ENCODE measurements around the gene SLC25A33.
"Not testable (repeated sequence)": the region's sequence is repeated elsewhere in the genome, so short reads cannot be mapped to it uniquely, and the experiment has no call there.

The SLC25A33 gene

DNA sequence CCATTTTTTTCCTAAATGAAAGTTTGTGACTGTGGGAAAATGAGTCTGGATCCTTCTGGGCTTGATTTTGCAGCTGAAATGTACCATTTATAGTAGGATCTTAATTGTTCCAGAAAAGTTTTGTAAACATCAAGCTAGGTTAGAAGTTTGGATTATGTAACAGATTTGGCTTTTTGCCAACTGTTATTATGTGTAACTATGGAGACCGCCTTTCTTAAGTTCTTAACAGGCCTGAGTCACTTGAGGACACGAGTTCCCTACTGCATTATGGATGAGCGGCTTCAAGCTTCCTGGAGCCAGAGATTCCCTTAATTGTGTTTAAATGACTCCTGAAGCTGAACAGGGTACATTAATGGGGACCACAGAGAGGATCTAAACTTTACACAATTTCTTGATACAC lies 22.2 kb downstream of the SLC25A33 start:
- Histone ChIP-seq H3K4me2 (ENCODE audit: insufficient read depth, low read length) (no peak overlapping the region), H3K4me3 (ENCODE audit: low read depth in 1 of 2, low read length in 2 of 2) (no peak overlapping the region), H2AFZ (ENCODE audit: low read depth, low read length) (no peak overlapping the region), H3K79me2 (ENCODE audit: insufficient read depth, low read length) (peaks cover 70% of the 10 kb centered on the region), H4K20me1 (ENCODE audit: insufficient read depth, low read length) (peaks cover 24% of the 10 kb centered on the region; the same call in 1 of the 2 replicates), H3K9ac (ENCODE audit: low read depth, low read length) (no peak overlapping the region), H3K27me3 (ENCODE audit: insufficient read depth, low read length, poor library complexity) (no peaks in the 10 kb centered on the region), H3K27ac (ENCODE audit: low read length) (no peak overlapping the region), H3K4me1 (ENCODE audit: insufficient read depth, low read length) (no peaks in the 10 kb centered on the region), H3K9me3 (ENCODE audit: insufficient read depth, low read length, severe bottlenecking) (no peaks in the 10 kb centered on the region), H3K36me3 (ENCODE audit: insufficient read depth, low read length) (peaks cover 72% of the 10 kb centered on the region)
- TF ChIP-seq CTCF (IDR thresholded peaks at IDR 0.05; ENCODE audit: borderline replicate concordance, extremely low read depth, low read length, poor library complexity, severe bottlenecking) (no peak), EZH2 (IDR thresholded peaks at IDR 0.05; ENCODE audit: borderline replicate concordance, low read depth, low read length, severe bottlenecking) (no peak)
- DNase-seq (no peak), ATAC-seq (ENCODE audit: insufficient read depth, low read depth) (no peak)

GRCh38 chr1:9569267-9569666 lies 30.0 kb downstream of the SLC25A33 start:
- no peak for ATAC-seq (ENCODE audit: insufficient read depth, low read depth)
- peaks cover 16% of the 10 kb centered on the region; the same call in 1 of the 2 replicates for H4K20me1 ChIP-seq (ENCODE audit: insufficient read depth, low read length)
- H3K36me3 ChIP-seq (ENCODE audit: insufficient read depth, low read length) = peaks cover 66% of the 10 kb centered on the region
- no peak overlapping the region for H3K4me3 ChIP-seq (ENCODE audit: low read depth in 1 of 2, low read length in 2 of 2)
- no peak overlapping the region for H3K9ac ChIP-seq (ENCODE audit: low read depth, low read length)
- no peak overlapping the region for H3K27ac ChIP-seq (ENCODE audit: low read length)
- no peaks in the 10 kb centered on the region for H3K4me1 ChIP-seq (ENCODE audit: insufficient read depth, low read length)
- no peak overlapping the region for H2AFZ ChIP-seq (ENCODE audit: low read depth, low read length)
- TF ChIP-seq CTCF (IDR thresholded peaks at IDR 0.05; ENCODE audit: borderline replicate concordance, extremely low read depth, low read length, poor library complexity, severe bottlenecking) (no peak), EZH2 (IDR thresholded peaks at IDR 0.05; ENCODE audit: borderline replicate concordance, low read depth, low read length, severe bottlenecking) (no peak)
- H3K4me2 ChIP-seq (ENCODE audit: insufficient read depth, low read length) = no peak overlapping the region
- no peaks in the 10 kb centered on the region for H3K9me3 ChIP-seq (ENCODE audit: insufficient read depth, low read length, severe bottlenecking)
- DNase-seq = no peak
- no peaks in the 10 kb centered on the region for H3K27me3 ChIP-seq (ENCODE audit: insufficient read depth, low read length, poor library complexity)
- H3K79me2 ChIP-seq (ENCODE audit: insufficient read depth, low read length) = peaks cover 26% of the 10 kb centered on the region

DNA sequence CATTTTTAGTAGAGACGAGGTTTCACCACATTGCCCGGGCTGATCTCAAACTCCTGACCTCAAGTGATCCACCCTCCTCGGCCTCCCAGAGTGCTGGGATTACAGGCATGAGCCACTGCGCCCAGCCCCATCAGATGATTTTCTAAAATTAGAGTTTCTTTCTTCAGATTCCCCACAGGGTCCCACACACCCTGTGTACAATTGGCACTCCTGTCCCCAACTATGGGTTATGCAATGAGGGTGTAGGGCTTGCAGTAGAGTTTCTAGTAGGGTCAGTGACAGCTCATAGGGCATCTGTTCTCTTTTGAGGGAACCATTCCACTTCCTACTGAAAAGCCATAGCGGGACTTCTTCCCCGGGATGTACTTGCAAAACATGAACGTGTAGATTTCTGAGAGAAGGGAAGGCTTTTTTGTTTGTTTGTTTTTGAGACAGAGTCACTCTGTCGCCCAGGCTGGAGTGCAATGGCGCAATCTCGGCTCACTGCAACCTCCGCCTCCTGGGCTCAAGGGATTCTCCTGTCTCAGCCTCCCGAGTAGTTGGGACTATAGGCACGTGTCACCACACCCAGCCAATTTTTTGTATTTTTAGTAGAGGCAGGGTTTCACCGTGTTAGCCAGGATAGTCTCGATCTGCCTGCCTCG lies 31.7 kb downstream of the SLC25A33 start:
- H3K4me2 ChIP-seq (ENCODE audit: insufficient read depth, low read length); H3K4me3 ChIP-seq (ENCODE audit: low read depth in 1 of 2, low read length in 2 of 2); H3K9me3 ChIP-seq (ENCODE audit: insufficient read depth, low read length, severe bottlenecking); H2AFZ ChIP-seq (ENCODE audit: low read depth, low read length); H3K27me3 ChIP-seq (ENCODE audit: insufficient read depth, low read length, poor library complexity); H3K9ac ChIP-seq (ENCODE audit: low read depth, low read length); ATAC-seq (ENCODE audit: insufficient read depth, low read depth); H3K4me1 ChIP-seq (ENCODE audit: insufficient read depth, low read length); DNase-seq; H3K27ac ChIP-seq (ENCODE audit: low read length): not testable (repeated sequence)
- Histone ChIP-seq H3K36me3 (ENCODE audit: insufficient read depth, low read length) (peaks cover 63% of the 10 kb centered on the region), H3K79me2 (ENCODE audit: insufficient read depth, low read length) (peaks cover 15% of the 10 kb centered on the region; the same call in 1 of the 2 replicates), H4K20me1 (ENCODE audit: insufficient read depth, low read length) (peaks cover 12% of the 10 kb centered on the region; the same call in 1 of the 2 replicates)

- DNase-seq (no peak), ATAC-seq (ENCODE audit: insufficient read depth, low read depth) (no peak)
- no peak overlapping the region for H3K4me3 ChIP-seq (ENCODE audit: low read depth in 1 of 2, low read length in 2 of 2)
Observed at GRCh38 chr1:9573723-9574122, 34.5 kb downstream of the SLC25A33 start.

More at GRCh38 chr1:9573723-9574122, 34.5 kb downstream of the SLC25A33 start:
- Histone ChIP-seq H3K9ac (ENCODE audit: low read depth, low read length) (no peak overlapping the region), H3K4me2 (ENCODE audit: insufficient read depth, low read length) (no peak overlapping the region), H3K27me3 (ENCODE audit: insufficient read depth, low read length, poor library complexity) (no peaks in the 10 kb centered on the region), H3K36me3 (ENCODE audit: insufficient read depth, low read length) (peaks cover 67% of the 10 kb centered on the region), H3K9me3 (ENCODE audit: insufficient read depth, low read length, severe bottlenecking) (no peaks in the 10 kb centered on the region), H4K20me1 (ENCODE audit: insufficient read depth, low read length) (peaks cover 17% of the 10 kb centered on the region; the same call in 1 of the 2 replicates), H3K27ac (ENCODE audit: low read length) (no peak overlapping the region), H2AFZ (ENCODE audit: low read depth, low read length) (no peak overlapping the region), H3K4me1 (ENCODE audit: insufficient read depth, low read length) (no peaks in the 10 kb centered on the region), H3K79me2 (ENCODE audit: insufficient read depth, low read length) (peaks cover 4% of the 10 kb centered on the region; the same call in 1 of the 2 replicates)
- TF ChIP-seq EZH2 (IDR thresholded peaks at IDR 0.05; ENCODE audit: borderline replicate concordance, low read depth, low read length, severe bottlenecking) (no peak), CTCF (IDR thresholded peaks at IDR 0.05; ENCODE audit: borderline replicate concordance, extremely low read depth, low read length, poor library complexity, severe bottlenecking) (peak; percentile 38)

All from DND-41 (cell line).